Activated naive CD4-positive, alpha-beta T cell treated with Interleukin-2 at 50 U/mL for 16 hours (primary cell): ENCODE measurements around the gene XPNPEP1.

Source experiments
- DNase-seq: peaks from one replicate; pipeline ENCODE4 v3.0.0-alpha.2; 2020

The XPNPEP1 gene

GRCh38 chr10:109922976-109923921 is at the start of gene XPNPEP1:
XPNPEP1 (minus strand) TSS chr10:109923511; CDS start chr10:109923433, 78 bp downstream.
- peak; percentile 82 for DNase-seq

GRCh38 chr10:109972372-109973001 is 49.2 kb upstream of the XPNPEP1 start:
- DNase-seq: no peak

GRCh38 chr10:109971634-109972033 is 48.3 kb upstream of the XPNPEP1 start:
- no peak for DNase-seq

- DNase-seq: no peak
Observed at GRCh38 chr10:109969760-109970346, 46.5 kb upstream of the XPNPEP1 start.

GRCh38 chr10:109968953-109969759 is 45.8 kb upstream of the XPNPEP1 start:
- no peak for DNase-seq

GRCh38 chr10:109967739-109968088 is 44.4 kb upstream of the XPNPEP1 start:
- DNase-seq: no peak

GRCh38 chr10:109966961-109967738 is 43.8 kb upstream of the XPNPEP1 start:
- no peak for DNase-seq

- DNase-seq: no peak
Observed at GRCh38 chr10:109964318-109964717, 41.0 kb upstream of the XPNPEP1 start.

GRCh38 chr10:109963439-109963838 is 40.1 kb upstream of the XPNPEP1 start:
- DNase-seq: no peak

GRCh38 chr10:109962247-109962646 is 38.9 kb upstream of the XPNPEP1 start:
- no peak for DNase-seq

GRCh38 chr10:109961174-109962001 is 38.1 kb upstream of the XPNPEP1 start:
- DNase-seq: no peak

GRCh38 chr10:109960682-109961081 is 37.4 kb upstream of the XPNPEP1 start:
- no peak for DNase-seq

- no peak for DNase-seq
Observed at GRCh38 chr10:109959259-109960145, 36.2 kb upstream of the XPNPEP1 start.

- DNase-seq: no peak
Observed at GRCh38 chr10:109958059-109958458, 34.7 kb upstream of the XPNPEP1 start.

- DNase-seq: no peak
Observed at GRCh38 chr10:109957092-109957797, 33.9 kb upstream of the XPNPEP1 start.

- peak; percentile 22 for DNase-seq
Observed at GRCh38 chr10:109956454-109957091, 33.3 kb upstream of the XPNPEP1 start.

- no peak for DNase-seq
Observed at GRCh38 chr10:109953766-109954165, 30.5 kb upstream of the XPNPEP1 start.

- no peak for DNase-seq
Observed at GRCh38 chr10:109952526-109952925, 29.2 kb upstream of the XPNPEP1 start.
